SJSA1 (cell line): Measurements from ENCODE around the gene TP53RK. TPM values are rescaled to one million over a fixed set of nuclear protein-coding genes. Genes with fewer than 3 reads are reported as not detected.

Experiments
- DNase-seq, 2 experiments: peaks; one replicate each; pipeline ENCODE4 v3.0.0-alpha.2; 2015 to 2020; ENCODE audit warnings: low spot score in 2 of 2, low read depth in 1 of 2
- H3K27ac ChIP-seq: fragments of 250-450 bp; sonication (Bioruptor Pico); 2 replicates; pipeline ENCODE4 v1.5.1; 2020; ENCODE audit warnings: mild to moderate bottlenecking, moderate library complexity
- H3K27me3 ChIP-seq: fragments of 250-450 bp; sonication (Bioruptor Pico); replicated peaks from 2 replicates; pipeline ENCODE4 v1.5.1; 2020; ENCODE audit warnings: mild to moderate bottlenecking, moderate library complexity
- H3K36me3 ChIP-seq: fragments of 250-450 bp; sonication (Bioruptor Pico); 2 replicates; pipeline ENCODE4 v1.5.1; 2020; ENCODE audit warnings: mild to moderate bottlenecking
- H3K4me1 ChIP-seq: fragments of 250-450 bp; sonication (Bioruptor Pico); replicated peaks from 2 replicates; pipeline ENCODE4 v1.6.1; 2021; ENCODE audit warnings: mild to moderate bottlenecking
- H3K4me3 ChIP-seq: fragments of 250-450 bp; sonication (Bioruptor Pico); 2 replicates; pipeline ENCODE4 v1.5.1; 2020; ENCODE audit warnings: mild to moderate bottlenecking
- H3K9me3 ChIP-seq: fragments of 250-450 bp; sonication (Bioruptor Pico); replicated peaks from 2 replicates; pipeline ENCODE4 v1.5.1; 2020; ENCODE audit warnings: mild to moderate bottlenecking
- total RNA-seq: library from RNA; depleted of rRNA; stranded (reverse); fragments of >200 nt; shearing (Covaris generic); gene quantifications from 2 replicates; pipeline ENCODE4 v1.2.3, GENCODE V29; 2014

Gene TP53RK
- total RNA-seq, 1 experiment from 2014 or later: 30.1 TPM

DNA sequence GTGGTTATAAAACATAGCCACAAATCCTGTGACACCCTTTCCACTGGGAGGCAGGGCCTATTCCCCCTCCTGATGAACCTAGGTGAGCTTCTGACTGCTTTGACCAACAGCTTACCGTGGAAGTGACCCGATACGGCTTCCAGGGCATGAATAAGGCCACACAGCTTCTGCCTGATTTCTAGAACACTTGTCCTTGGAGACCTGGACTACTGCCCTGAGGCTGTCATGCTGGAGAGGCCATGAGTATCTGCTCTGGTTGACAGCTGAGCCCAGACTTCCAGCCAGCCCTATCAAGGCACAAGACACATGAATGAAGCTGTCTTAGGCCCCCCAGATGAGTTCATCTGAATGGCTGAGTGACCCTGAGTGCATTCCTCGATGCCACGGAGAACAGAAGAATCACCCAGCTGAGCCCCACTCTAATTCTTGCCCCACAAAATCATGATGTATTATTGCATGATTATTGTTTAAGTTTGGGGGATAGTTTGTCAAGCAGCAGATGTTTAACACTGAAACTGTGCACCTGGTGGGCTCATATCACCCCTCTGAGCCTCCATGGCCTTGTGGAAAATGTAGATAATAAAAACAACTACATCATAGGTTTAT is 16.6 kb downstream of the TP53RK start:
- no peak for DNase-seq
- Histone ChIP-seq H3K9me3 (0 out of 2 replicates have a peak, but pooled peaks cover 7% of the 10 kb centered on the region), H3K4me1 (no peaks in the 10 kb centered on the region), H3K27me3 (no peaks in the 10 kb centered on the region), H3K27ac (no peak overlapping the region), H3K4me3 (no peak overlapping the region), H3K36me3 (no peaks in the 10 kb centered on the region)

DNA sequence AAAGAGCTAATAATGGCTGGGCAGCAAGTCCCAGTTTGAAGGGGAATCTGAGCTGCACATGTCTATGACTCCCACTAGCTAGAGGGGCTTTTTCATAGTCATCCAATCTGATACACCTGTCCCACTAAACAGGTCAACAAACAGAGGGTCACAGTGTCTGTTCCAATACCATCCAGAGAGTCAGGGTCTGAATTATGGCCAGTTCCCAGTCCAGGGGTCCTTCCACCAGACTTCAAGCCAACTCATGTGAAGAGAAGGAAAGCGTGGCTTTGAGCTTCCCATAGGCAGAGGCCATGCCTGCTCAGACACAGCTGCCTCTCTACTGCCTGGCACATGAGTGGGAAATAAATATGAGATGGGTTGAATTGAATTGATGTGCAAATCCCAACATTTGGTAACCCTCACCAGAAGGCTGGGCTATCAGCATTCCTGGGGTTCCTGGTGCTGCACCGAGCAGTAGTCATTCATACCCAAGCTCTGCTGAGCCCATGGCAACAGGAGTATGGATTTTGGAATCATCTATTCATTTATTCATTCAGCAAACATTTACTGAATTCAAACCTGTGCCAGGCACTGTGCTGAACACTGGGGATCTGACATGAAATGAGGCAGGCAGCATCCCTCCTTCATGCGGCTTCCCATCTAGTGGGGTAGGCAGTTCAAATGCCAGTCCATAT is 17.2 kb downstream of the TP53RK start:
- Histone ChIP-seq H3K27me3 (no peaks in the 10 kb centered on the region), H3K9me3 (0 out of 2 replicates have a peak, but pooled peaks cover 7% of the 10 kb centered on the region), H3K4me1 (no peaks in the 10 kb centered on the region), H3K27ac (no peak overlapping the region), H3K4me3 (no peak overlapping the region), H3K36me3 (no peaks in the 10 kb centered on the region)
- no peak for DNase-seq

DNA sequence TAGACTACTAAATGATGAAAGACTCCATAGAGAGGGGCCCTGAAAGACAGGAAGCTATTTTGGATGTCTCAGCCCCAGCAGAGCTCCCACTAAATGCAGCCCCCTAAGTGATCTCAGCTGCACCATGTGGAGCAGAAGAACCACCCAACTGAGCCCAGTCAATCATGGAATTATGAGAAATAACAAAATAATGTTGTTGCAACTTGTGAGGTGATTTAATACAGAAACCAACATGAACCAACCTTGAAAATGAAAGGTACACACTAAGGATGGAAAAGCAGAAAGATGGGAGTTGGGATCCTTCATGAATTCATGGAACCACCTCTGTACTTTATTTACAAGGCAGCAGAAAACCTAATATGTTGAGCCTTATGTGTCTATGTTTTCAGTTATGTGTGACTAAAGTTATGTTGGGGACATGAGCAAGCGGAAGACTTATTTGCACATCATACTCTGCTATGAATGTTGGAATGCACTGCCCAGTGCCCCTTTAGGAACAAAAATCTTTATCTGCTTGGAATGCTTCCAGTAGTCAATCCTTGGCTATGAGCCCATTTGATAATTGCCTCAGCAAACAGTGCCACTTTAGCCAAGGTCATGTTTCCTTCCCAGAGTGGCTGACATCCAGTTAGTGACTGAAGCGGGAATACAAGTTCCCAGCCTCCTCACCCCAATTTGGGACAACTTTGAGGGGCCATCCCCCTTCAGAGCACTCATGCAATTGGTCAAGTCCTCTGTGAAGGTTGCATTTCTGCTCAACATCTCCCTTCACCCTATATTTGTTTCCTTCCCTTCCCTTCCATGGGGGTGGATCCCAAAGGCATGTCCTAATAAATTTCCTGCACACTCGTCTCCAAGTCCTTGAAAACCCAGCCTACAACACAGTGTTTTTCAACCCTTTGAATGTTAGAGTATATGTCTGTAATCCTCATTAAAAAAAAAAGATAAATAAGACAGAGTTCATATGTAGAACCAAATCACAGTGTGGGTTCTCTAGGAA is 18.4 kb downstream of the TP53RK start:
- H3K4me1 ChIP-seq: no peaks in the 10 kb centered on the region
- H3K4me3 ChIP-seq: no peak overlapping the region
- 0 out of 2 replicates have a peak, but pooled peaks cover 7% of the 10 kb centered on the region for H3K9me3 ChIP-seq
- H3K27me3 ChIP-seq: no peaks in the 10 kb centered on the region
- H3K36me3 ChIP-seq: no peaks in the 10 kb centered on the region
- no peak overlapping the region for H3K27ac ChIP-seq
- DNase-seq: no peak

DNA sequence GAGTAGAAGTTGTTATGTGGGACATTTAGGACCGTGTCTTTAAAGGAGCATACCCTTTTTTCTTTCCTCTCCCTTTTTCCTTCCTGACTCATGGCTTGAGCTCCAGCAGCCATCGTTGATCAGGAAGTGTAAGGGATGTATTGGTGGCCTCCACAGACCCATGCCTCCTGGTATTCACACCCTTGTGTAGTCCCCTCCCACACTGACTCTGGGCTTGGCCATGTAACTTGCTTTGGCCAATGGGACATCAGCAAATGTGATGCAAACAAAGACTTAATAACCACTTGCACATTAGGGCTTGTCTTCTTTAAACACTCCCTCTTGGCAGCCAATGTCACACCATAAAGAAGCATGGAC is 19.0 kb downstream of the TP53RK start:
- Histone ChIP-seq H3K27me3 (no peaks in the 10 kb centered on the region), H3K9me3 (0 out of 2 replicates have a peak, but pooled peaks cover 7% of the 10 kb centered on the region), H3K4me1 (no peaks in the 10 kb centered on the region), H3K4me3 (no peak overlapping the region), H3K27ac (no peak overlapping the region), H3K36me3 (no peaks in the 10 kb centered on the region)
- no peak for DNase-seq

DNA sequence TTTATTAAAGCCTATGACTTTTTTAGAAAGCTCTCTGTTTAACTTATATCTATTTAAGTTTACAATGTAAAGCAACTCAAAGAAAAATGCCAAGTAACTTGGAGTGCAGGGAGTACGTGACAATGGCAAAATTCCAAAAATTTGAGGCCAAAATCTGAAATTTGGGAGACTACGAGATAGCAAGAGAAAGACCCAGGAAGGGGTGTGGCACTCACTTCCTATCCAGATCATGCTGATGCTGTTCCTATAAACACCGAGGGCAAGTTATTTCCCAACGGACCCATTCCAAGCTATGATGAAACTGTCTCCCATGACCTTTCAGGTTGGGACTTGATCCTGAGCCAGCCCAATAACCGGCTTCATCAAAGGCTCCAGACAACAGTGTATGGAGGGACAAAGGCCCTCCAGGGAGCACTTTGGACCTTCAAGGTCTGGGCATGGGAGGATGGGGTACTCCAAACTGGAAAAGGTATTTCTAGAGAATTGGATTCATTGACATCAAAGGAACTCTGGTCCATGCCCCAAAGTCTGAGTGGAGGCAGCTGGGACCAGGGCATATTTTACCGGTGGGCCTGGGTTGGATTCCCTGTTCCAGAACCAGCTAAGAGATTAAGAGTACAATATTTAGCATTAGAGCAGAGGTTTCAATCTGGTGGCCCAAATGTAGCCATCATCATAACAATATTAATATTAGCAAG is 22.3 kb downstream of the TP53RK start:
- Histone ChIP-seq H3K4me3 (no peak overlapping the region), H3K9me3 (0 out of 2 replicates have a peak, but pooled peaks cover 7% of the 10 kb centered on the region), H3K4me1 (no peaks in the 10 kb centered on the region), H3K27ac (no peak overlapping the region), H3K27me3 (no peaks in the 10 kb centered on the region), H3K36me3 (no peaks in the 10 kb centered on the region)
- no peak for DNase-seq

DNA sequence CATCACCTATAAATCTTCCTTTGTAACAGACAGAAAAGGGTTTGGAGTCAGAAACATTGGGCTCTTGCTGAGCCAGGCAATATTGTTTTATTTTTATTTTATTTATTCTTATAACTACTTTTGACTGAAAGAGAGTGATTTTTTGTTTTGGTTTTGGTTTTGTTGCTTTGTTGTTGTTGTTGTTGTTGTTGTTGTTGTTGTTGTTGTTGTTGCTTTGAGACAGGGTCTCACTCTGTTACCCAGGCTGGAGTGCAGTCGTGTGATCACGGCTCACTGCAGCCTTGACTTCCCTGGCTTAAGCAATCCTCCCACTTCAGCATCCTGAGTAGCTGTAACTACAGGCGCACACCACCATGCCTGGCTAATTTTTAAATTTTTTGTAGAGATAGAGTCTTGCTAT is 22.9 kb downstream of the TP53RK start:
- no peaks in the 10 kb centered on the region for H3K27me3 ChIP-seq
- H3K27ac ChIP-seq: no peak overlapping the region
- 0 out of 2 replicates have a peak, but pooled peaks cover 7% of the 10 kb centered on the region for H3K9me3 ChIP-seq
- no peaks in the 10 kb centered on the region for H3K36me3 ChIP-seq
- H3K4me1 ChIP-seq: no peaks in the 10 kb centered on the region
- no peak for DNase-seq
- no peak overlapping the region for H3K4me3 ChIP-seq

DNA sequence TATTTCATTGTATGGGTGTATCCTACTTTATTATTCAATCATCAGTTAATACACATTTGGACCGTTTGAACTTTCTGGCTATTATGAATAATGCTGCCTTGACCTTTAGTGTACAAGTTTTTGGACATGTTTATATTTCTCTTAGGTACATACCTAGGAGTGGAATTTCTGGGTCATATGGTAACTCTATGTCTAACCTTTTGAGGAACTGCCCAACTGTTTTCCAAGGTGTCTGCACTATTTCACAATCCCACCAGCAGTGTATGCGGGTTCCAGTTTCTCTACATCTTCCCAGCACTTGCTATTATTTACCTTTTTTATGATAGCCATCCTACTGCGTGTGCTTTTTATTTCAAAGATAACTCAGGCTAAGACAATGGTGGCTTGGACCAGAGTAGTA is 23.6 kb downstream of the TP53RK start:
- DNase-seq: no peak
- Histone ChIP-seq H3K27me3 (no peaks in the 10 kb centered on the region), H3K27ac (no peak overlapping the region), H3K4me1 (no peaks in the 10 kb centered on the region), H3K36me3 (no peaks in the 10 kb centered on the region), H3K9me3 (0 out of 2 replicates have a peak, but pooled peaks cover 3% of the 10 kb centered on the region), H3K4me3 (no peak overlapping the region)

DNA sequence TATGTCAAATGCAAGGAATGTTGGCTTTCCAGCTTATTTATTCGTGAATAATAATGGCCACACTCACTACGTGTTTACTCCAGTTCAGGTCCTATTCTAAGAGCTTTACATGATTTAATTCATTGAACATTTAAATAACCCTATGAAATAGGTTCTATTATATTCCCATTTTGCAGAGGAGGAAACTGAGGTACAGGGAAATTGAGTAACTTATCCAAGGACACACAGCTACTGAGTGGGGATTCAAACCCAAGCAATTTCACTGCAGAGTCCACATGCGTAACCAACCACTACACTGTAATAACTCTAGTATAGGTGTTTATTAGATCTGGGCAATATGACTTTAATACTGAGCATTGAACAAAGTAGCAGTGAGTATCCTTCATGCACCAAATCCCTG is 25.7 kb downstream of the TP53RK start:
- no peaks in the 10 kb centered on the region for H3K9me3 ChIP-seq
- no peak overlapping the region for H3K27ac ChIP-seq
- no peaks in the 10 kb centered on the region for H3K4me1 ChIP-seq
- DNase-seq: no peak
- no peaks in the 10 kb centered on the region for H3K36me3 ChIP-seq
- no peaks in the 10 kb centered on the region for H3K27me3 ChIP-seq
- H3K4me3 ChIP-seq: no peak overlapping the region

DNA sequence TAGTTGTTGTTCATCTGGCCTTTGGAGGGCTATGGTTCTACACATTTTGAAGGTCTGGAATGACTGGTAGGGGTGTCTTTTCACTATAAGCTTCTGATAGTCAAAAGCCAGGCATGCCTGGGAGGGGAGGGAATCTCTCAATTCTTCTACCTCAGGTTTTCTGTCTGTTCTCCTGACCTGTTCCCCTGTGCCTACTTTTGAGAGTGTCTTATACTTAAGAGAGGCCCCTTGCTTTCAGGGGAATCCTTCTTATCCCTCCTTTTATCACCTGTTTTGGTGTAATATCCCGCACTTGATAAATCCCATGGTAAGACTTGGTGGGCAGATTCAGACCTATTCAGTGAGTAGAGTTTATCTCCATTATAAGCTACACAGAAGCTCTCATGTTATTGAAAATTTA is 27.6 kb downstream of the TP53RK start:
- DNase-seq: no peak
- no peak overlapping the region for H3K4me3 ChIP-seq
- H3K9me3 ChIP-seq: no peaks in the 10 kb centered on the region
- no peaks in the 10 kb centered on the region for H3K4me1 ChIP-seq
- H3K27me3 ChIP-seq: no peaks in the 10 kb centered on the region
- H3K27ac ChIP-seq: no peak overlapping the region
- no peaks in the 10 kb centered on the region for H3K36me3 ChIP-seq

DNA sequence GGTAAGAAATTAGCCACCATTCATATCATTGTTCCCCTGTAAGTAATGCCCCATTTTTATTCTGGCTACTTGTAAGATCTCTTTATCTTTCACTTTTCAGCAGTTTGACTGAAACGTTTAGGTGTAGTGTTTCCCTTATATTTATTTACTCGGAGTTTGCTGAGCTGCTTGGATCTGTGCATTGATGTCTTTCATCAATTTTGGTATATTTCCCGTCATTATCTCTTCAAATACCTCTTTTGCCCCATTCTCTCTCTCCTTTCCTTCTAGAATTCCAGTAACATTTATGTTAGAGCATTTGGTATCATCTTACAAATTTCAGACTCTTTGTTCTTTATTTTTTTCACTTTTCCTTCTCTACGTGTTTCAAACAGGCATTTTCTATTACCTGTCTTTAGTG is 28.8 kb downstream of the TP53RK start:
- Histone ChIP-seq H3K27ac (no peak overlapping the region), H3K27me3 (no peaks in the 10 kb centered on the region), H3K36me3 (no peaks in the 10 kb centered on the region), H3K9me3 (no peaks in the 10 kb centered on the region), H3K4me3 (no peak overlapping the region), H3K4me1 (no peaks in the 10 kb centered on the region)
- DNase-seq: no peak

DNA sequence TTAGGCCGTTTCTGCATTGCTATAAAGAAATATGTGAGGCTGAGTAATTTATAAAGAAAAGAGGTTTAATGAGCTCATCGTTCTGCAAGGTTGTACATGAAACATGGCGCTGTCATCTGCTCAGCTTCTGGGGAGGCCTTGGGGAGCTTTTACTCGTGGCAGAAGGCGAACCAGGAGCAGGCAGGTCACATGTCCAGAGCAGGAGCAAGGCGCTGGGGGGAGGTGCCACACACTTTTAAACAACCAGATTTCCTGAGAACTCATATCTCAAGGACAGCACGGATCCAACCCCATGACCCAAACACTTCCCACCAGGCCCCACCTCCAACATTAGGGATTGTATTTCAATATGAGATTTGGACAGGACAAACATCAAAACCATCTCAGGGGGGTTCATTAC is 31.6 kb downstream of the TP53RK start:
- H3K27ac ChIP-seq: no peak overlapping the region
- no peaks in the 10 kb centered on the region for H3K4me1 ChIP-seq
- DNase-seq: no peak
- H3K9me3 ChIP-seq: no peaks in the 10 kb centered on the region
- peaks cover 6% of the 10 kb centered on the region for H3K27me3 ChIP-seq
- H3K4me3 ChIP-seq: no peak overlapping the region
- no peaks in the 10 kb centered on the region for H3K36me3 ChIP-seq

DNA sequence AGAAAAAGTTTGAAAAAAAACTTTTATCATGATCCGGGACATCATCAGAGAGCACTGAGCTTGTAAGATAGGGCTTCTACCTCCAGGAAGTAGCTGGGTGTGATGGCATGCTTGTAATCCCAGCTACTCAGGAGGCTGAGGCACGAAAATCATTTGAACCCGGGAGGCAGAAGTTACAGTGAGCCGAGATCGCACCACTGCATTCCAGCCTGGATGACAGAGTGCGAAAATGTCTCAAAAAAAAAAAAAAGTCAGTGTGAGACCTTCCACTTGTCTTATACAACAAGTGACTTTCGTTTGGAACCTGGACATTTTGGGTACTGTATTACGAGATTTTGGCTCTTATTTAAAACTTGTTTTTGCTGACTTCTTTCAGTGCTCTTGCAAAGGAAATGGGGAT is 32.1 kb downstream of the TP53RK start:
- Histone ChIP-seq H3K4me1 (no peaks in the 10 kb centered on the region), H3K36me3 (no peaks in the 10 kb centered on the region), H3K27me3 (peaks cover 6% of the 10 kb centered on the region), H3K27ac (no peak overlapping the region), H3K9me3 (no peaks in the 10 kb centered on the region), H3K4me3 (no peak overlapping the region)
- DNase-seq: no peak

DNA sequence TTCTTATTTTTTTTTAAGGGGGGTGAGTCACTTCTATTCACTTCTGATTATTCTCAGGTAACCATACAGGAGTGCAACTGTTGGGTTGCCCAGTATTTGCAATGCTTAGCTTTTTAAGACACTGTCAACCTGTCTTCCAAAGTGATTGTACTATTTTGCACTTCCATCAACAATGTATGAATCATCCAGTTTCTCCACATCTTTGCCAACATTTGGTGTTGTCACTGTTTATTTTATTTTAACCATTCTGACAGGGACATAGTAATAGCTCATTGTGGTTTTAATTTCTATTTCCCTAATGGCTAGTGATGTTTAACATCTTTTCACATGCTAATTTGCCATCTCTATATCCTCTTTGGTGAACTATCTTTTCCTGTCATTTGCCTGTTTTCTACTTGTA is 36.5 kb downstream of the TP53RK start:
- no peaks in the 10 kb centered on the region for H3K4me1 ChIP-seq
- H3K27me3 ChIP-seq: peaks cover 24% of the 10 kb centered on the region
- H3K9me3 ChIP-seq: no peaks in the 10 kb centered on the region
- DNase-seq: no peak
- H3K4me3 ChIP-seq: no peak overlapping the region
- H3K36me3 ChIP-seq: no peaks in the 10 kb centered on the region
- H3K27ac ChIP-seq: no peak overlapping the region
